ENCODE measurements around the gene ITK. TPM values are rescaled to one million over a fixed set of nuclear protein-coding genes. Genes with fewer than 3 reads are reported as not detected.

Gene ITK
- total and polyA plus RNA-seq, 10 donors, result 5.6 to 81.1 (median 39.9) TPM

GRCh38 chr5:157286761-157287211 lies 106.1 kb downstream of the ITK start:
- Histone ChIP-seq H3K27ac (no peak overlapping the region), H3K4me3 (no peak overlapping the region), H3K4me1 (peaks cover 0 to 48% (median 28%) of the 10 kb centered on the region in 6 donors), H3K36me3 (peaks cover 0 to 68% (median 46%) of the 10 kb centered on the region in 6 donors), H3K9me3 (no peaks in the 10 kb centered on the region), H3K27me3 (replicated peaks in 1 of 7) (no peaks in the 10 kb centered on the region)
- no peak for DNase-seq
- intact Hi-C loops (cut with DNase I; ENCODE audit: low total_unique reads), result no loop called here
- WGBS, 5 donors, result 78 to 88% (median 86%) methylated on average over 7 of the region's 7 CpGs
- TF ChIP-seq CTCF (IDR thresholded peaks at IDR 0.05 in 8 of 11, conservative IDR thresholded peaks at IDR 0.05 in 3 of 11) (no peak), POLR2A (IDR thresholded peaks at IDR 0.05) (no peak), POLR2AphosphoS5 (IDR thresholded peaks at IDR 0.05) (no peak)

GRCh38 chr5:157288405-157289163 lies 107.9 kb downstream of the ITK start:
- no peaks in the 10 kb centered on the region for H3K27me3 ChIP-seq (replicated peaks in 1 of 7)
- peaks cover 0 to 37% (median 14%) of the 10 kb centered on the region in 6 donors for H3K4me1 ChIP-seq
- H3K36me3 ChIP-seq, result peaks cover 0 to 85% (median 49%) of the 10 kb centered on the region in 6 donors
- DNase-seq, result no peak
- H3K27ac ChIP-seq, result no peak overlapping the region
- WGBS, 5 donors, result 78 to 89% (median 87%) methylated on average over 4 of the region's 4 CpGs
- intact Hi-C loops (cut with DNase I; ENCODE audit: low total_unique reads), result no loop called here
- H3K4me3 ChIP-seq, result no peak overlapping the region
- TF ChIP-seq POLR2A (IDR thresholded peaks at IDR 0.05) (no peak), POLR2AphosphoS5 (IDR thresholded peaks at IDR 0.05) (no peak), CTCF (IDR thresholded peaks at IDR 0.05 in 8 of 11, conservative IDR thresholded peaks at IDR 0.05 in 3 of 11) (no peak)
- no peaks in the 10 kb centered on the region for H3K9me3 ChIP-seq

GRCh38 chr5:157289164-157289819 lies 108.7 kb downstream of the ITK start:
- no peak for DNase-seq
- intact Hi-C loops (cut with DNase I; ENCODE audit: low total_unique reads), result no loop called here

More at GRCh38 chr5:157289164-157289819, 108.7 kb downstream of the ITK start:
- H3K4me1 ChIP-seq, result peaks cover 0 to 30% (median 8%) of the 10 kb centered on the region in 6 donors
- no peak overlapping the region for H3K27ac ChIP-seq
- no peaks in the 10 kb centered on the region for H3K9me3 ChIP-seq
- peaks cover 0 to 92% (median 50%) of the 10 kb centered on the region in 6 donors for H3K36me3 ChIP-seq
- no peak overlapping the region for H3K4me3 ChIP-seq
- TF ChIP-seq POLR2A (IDR thresholded peaks at IDR 0.05) (no peak), POLR2AphosphoS5 (IDR thresholded peaks at IDR 0.05) (no peak), CTCF (IDR thresholded peaks at IDR 0.05 in 8 of 11, conservative IDR thresholded peaks at IDR 0.05 in 3 of 11) (no peak)
- H3K27me3 ChIP-seq (replicated peaks in 1 of 7), result no peaks in the 10 kb centered on the region
- WGBS, 5 donors, result 86 to 94% (median 91%) methylated on average over 9 of the region's 9 CpGs

Measured in spleen (tissue), 11 donors.